GM18517 (cell line): ENCODE results near the gene DCLK2.
"Not testable (repeated sequence)": the region's sequence is repeated elsewhere in the genome, so short reads cannot be mapped to it uniquely, and the experiment has no call there.

ENCODE experiments used
- ATAC-seq: cut with Tn5 transposase; IDR thresholded peaks from one replicate; pipeline ENCODE4 v1.9.1; 2021; ENCODE audit warnings: mild to moderate bottlenecking, moderate library complexity; ENCODE audit not compliant: unreplicated experiment

Gene DCLK2

DNA sequence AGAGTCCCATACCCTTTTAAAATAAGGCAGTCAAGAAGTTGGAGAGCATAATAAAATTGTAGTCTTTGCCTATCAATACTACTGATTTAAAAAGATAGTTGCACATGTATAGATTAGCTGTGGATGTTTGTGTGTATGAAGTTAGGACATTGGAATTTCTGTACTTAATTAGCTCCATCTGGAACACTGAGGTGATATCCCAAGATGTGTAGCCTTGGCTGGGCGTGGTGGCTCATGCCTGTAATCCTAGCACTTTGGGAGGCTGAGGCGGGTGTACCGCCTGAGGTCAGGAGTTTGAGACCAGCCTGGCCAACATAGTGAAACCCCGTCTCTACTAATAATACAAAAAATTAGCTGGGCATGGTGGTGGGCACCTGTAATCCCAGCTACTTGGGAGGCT is 119.0 kb downstream of the DCLK2 start:
- not testable (repeated sequence) for ATAC-seq

DNA sequence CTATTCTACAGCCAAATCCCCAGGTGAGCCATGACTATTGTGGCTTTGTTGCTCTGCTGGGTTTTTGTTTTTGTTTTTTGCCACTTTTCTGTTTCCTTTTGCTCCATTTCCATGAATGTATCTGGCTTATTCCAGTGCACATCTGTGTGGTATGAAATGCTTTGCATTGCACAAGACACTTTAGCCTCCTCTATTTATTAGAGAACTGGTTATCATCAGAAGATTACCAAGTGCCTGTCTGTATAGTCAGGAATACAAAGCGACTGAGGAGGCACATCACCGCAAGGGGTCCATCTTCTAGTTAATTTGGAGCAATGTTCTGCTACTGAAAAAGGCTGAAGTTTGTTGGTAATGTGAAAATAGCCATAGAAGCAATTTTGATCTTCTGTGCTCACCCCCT is 120.8 kb downstream of the DCLK2 start:
- no peak for ATAC-seq

- no peak for ATAC-seq
Measured at GRCh38 chr4:150205016-150205415, 126.8 kb downstream of the DCLK2 start.

DNA sequence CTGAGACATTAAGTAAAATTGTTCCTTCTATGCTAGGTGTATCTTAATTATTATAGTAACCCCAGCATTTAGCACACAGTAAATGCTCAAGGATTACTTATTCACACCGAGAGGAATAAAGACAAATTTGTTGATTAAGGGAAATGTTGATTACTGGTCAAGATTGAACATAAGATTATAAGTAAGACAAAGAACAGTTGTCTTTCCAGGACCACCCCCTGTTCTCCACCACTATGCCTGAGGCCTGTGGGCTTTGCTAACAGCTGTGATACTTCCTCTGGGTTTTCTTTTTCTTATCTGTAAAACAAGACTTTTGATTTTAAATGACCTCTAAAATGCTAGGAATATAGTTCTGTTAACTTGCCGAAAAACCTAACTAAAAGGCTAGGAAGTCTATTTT is 128.0 kb downstream of the DCLK2 start:
- no peak for ATAC-seq

DNA sequence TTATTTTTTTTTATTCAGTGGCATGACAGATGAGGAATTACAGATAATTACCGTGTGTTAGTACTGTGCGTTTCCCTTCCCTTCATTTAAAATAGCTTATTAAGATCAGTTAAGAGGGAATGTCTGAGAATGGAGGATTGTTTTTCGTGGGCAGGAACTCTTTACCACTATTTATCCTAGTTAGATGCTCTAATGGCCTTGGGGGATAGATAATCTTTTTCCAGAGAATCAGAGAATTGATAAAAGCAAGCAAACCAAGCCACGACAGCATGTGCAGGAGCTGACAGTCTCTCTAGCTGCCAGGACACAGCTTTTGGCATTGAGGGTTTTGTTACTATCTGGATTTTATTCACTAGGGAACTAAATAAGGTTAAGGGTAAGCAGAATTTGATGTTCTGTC is 128.7 kb downstream of the DCLK2 start:
- no peak for ATAC-seq

GRCh38 chr4:150207871-150208270 is 129.6 kb downstream of the DCLK2 start:
- no peak for ATAC-seq

DNA sequence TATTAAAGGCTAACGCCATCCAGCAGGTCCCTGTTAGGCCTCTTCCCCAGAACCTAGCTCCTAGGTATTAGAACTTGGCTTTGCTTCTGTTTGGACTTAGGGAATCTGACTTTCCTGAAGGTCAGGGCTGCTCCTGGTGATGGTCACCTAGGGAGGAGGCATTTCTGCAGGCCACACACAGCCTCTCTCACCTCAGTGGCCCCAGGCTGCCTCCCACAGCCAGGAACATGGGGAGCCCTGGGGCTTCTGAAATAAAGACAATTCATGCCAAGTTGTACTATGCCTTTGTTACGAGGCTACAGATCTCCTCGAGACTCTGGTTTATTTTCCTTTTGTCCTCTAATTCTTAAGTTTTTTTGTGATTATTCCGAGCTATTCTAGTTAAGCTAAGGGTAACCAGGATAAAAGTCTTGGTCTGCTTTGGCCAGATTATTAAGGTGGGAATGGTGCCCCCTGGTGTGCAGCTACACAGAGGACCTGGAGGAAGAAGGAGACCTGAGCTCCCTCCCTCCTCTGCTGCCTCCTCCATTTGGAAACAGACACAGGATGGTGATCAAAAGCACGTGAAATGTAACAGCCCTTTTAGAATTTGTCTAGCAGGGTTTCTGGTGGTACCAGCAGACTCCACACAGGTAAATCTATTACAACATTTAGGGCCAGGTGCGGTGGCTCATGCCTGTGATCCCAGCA is 131.0 kb downstream of the DCLK2 start:
- no peak for ATAC-seq

GRCh38 chr4:150211016-150211415 is 132.8 kb downstream of the DCLK2 start:
- no peak for ATAC-seq

- no peak for ATAC-seq
Measured at GRCh38 chr4:150211799-150212445, 133.7 kb downstream of the DCLK2 start.

GRCh38 chr4:150212485-150212884 is 134.2 kb downstream of the DCLK2 start:
- peak; percentile 7 for ATAC-seq

GRCh38 chr4:150212927-150213326 is 134.7 kb downstream of the DCLK2 start:
- peak; percentile 56 for ATAC-seq

DNA sequence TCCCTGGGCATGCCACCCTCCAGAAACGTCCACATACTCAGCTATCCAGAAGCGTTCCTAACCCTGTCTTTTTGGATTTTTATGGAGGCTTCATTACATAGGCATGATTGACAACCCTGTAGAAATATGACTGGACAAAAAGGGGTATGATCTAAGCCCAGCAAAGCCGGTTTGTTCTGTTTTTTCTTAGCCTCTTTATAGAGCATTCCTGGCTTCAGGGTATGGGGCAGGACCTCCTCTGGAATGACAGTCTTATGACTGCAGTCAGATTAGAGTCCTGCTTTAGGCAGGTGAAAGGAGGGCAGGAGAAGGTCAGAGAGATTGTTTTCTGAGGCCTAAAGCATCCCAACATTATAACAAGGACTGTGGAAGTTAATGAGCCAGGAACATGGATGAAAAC is 137.4 kb downstream of the DCLK2 start:
- ATAC-seq = no peak

DNA sequence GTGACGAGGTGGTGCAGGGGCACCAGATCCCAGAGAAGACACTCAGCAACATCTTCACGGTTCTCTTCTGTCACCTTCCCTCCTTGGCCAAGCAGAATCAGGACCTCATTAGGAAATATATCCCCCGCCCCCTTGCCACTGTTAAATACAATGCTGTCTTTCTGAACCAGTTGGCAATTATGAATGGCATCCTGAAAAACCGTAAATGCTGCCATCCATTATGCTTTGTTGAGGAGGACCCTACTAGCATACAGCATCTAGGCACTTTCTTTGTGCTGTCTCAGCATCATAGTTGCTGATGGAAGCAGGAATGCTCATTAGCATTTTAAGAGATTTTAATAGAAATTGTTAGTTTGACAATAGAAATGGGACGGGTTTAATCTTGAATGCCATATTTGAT is 138.5 kb downstream of the DCLK2 start:
- ATAC-seq = no peak

- no peak for ATAC-seq
Measured at GRCh38 chr4:150217192-150217591, 138.9 kb downstream of the DCLK2 start.

GRCh38 chr4:150217808-150218207 is 139.6 kb downstream of the DCLK2 start:
- no peak for ATAC-seq

DNA sequence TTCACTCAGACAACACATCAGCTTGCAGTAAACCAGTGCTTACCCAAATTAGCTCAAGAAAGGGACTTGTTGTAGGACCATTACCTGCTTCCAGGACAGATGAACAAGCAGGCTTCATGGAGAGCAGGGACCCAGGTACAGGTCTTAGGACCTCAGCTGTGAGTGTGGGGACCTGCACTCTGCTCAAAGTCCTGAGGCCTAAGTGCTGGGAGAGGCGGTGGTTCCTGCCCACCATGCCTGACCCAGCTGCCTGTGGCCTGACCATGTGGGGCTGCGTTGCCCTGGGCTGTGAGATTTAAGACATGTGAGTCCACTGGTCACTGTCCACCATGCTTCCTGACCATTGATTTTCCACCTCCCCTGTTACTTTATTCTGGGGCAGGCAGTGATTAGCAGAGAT is 140.2 kb downstream of the DCLK2 start:
- no peak for ATAC-seq

GRCh38 chr4:150219841-150220240 is 141.6 kb downstream of the DCLK2 start:
- ATAC-seq = no peak

- ATAC-seq = no peak
Measured at GRCh38 chr4:150224896-150225591, 146.8 kb downstream of the DCLK2 start.

GRCh38 chr4:150229520-150229919 is 151.3 kb downstream of the DCLK2 start:
- ATAC-seq = no peak

GRCh38 chr4:150230561-150230960 is 152.3 kb downstream of the DCLK2 start:
- no peak for ATAC-seq

GRCh38 chr4:150231107-150231770 is 153.0 kb downstream of the DCLK2 start:
- no peak for ATAC-seq

DNA sequence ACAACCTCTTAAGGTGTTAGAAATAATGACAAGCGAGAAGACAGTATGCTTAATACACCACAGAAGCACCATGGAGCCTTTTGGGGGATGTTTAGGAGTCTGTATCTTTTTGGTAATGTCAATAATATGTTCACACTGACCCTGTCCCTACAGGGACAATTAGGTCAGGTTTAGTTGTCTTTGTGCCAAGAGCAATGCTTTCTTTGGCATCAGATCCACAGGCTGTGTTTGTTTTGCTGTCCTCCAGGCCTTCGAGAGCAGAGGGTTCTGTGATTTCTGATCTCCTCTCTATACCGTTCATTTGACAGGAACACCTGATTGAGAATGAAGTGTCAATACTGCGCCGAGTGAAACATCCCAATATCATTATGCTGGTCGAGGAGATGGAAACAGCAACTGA is 153.8 kb downstream of the DCLK2 start:
- no peak for ATAC-seq
